Breast epithelium (tissue), 3 donors: ENCODE measurements around the gene P3H2.

Experiments
- CTCF ChIP-seq, 3 donors: fragments of 450-650 bp; IDR thresholded peaks; one replicate each; pipeline ENCODE4 v1.5.1; 2016 to 2017; ENCODE audit warnings: antibody characterized with exemption in 3 of 3, mild to moderate bottlenecking in 3 of 3, moderate library complexity in 3 of 3
- POLR2A ChIP-seq: fragments of 450-650 bp; IDR thresholded peaks from one replicate; pipeline ENCODE4 v1.6.1; 2016; ENCODE audit warnings: antibody characterized with exemption, mild to moderate bottlenecking, moderate library complexity

GRCh38 chr3:190014940-190015339 lies 105.8 kb downstream of the P3H2 start:
- TF ChIP-seq CTCF (IDR thresholded peaks at IDR 0.05) (no peak), POLR2A (no peak)
